HepG2 (cell line): Measurements from ENCODE around the gene KIF5B. TPM values are rescaled to one million over a fixed set of nuclear protein-coding genes. Genes with fewer than 3 reads are reported as not detected.

ENCODE experiments used
- BCL3 ChIP-seq: sonication (generic); formaldehyde crosslinking; IDR thresholded peaks from 2 replicates; pipeline ENCODE4 v1.5.1; 2020; ENCODE audit warnings: mild to moderate bottlenecking, missing genetic modification reagents, moderate library complexity
- BRCA1 ChIP-seq: sonication (generic); formaldehyde crosslinking; IDR thresholded peaks from 2 replicates; pipeline ENCODE4 v1.4.0; 2020; ENCODE audit warnings: missing genetic modification reagents
- CEBPZ ChIP-seq: IDR thresholded peaks from 2 replicates; pipeline ENCODE4 v1.6.1; 2012; ENCODE audit warnings: low read length, improper control_type of control experiment
- CENPT ChIP-seq: sonication (generic); formaldehyde crosslinking; IDR thresholded peaks from 2 replicates; pipeline ENCODE4 v1.8.0; 2022; ENCODE audit warnings: low read depth, mild to moderate bottlenecking, moderate library complexity, missing genetic modification reagents
- FOXJ3 ChIP-seq: sonication (generic); formaldehyde crosslinking; IDR thresholded peaks from 2 replicates; pipeline ENCODE4 v1.4.0; 2020; ENCODE audit warnings: missing genetic modification reagents, mild to moderate bottlenecking, borderline replicate concordance
- FOXK1 ChIP-seq: sonication (generic); formaldehyde crosslinking; IDR thresholded peaks from 2 replicates; pipeline ENCODE4 v1.4.0; 2020; ENCODE audit warnings: low read depth, missing genetic modification reagents, borderline replicate concordance
- HDAC6 ChIP-seq: fragments of 200-600 bp; sonication (generic); IDR thresholded peaks from 2 replicates; pipeline ENCODE4 v1.7.0; 2017; ENCODE audit warnings: mild to moderate bottlenecking, antibody characterized with exemption, low read length, low read depth
- NR2F2 ChIP-seq: IDR thresholded peaks from 2 replicates; pipeline ENCODE4 v1.6.1; 2012; ENCODE audit warnings: low read depth, inconsistent platforms, borderline replicate concordance
- SMARCE1 ChIP-seq: fragments of 450-650 bp; IDR thresholded peaks from 2 replicates; pipeline ENCODE4 v1.6.1; 2017; ENCODE audit warnings: borderline replicate concordance
- ZMYM2 ChIP-seq: sonication (generic); formaldehyde crosslinking; IDR thresholded peaks from 2 replicates; pipeline ENCODE4 v1.8.0; 2022; ENCODE audit warnings: mild to moderate bottlenecking, missing genetic modification reagents
- ZNF10 ChIP-seq: sonication (generic); formaldehyde crosslinking; IDR thresholded peaks from 2 replicates; pipeline ENCODE4 v1.4.0; 2020; ENCODE audit warnings: mild to moderate bottlenecking, low read depth, missing genetic modification reagents, borderline replicate concordance
- ZNF142 ChIP-seq: sonication (generic); formaldehyde crosslinking; IDR thresholded peaks from 2 replicates; pipeline ENCODE4 v1.4.0; 2020; ENCODE audit warnings: missing genetic modification reagents
- ZNF468 ChIP-seq: sonication (generic); formaldehyde crosslinking; IDR thresholded peaks from 2 replicates; pipeline ENCODE4 v1.8.0; 2022; ENCODE audit warnings: mild to moderate bottlenecking, moderate library complexity, missing genetic modification reagents
- ZNF746 ChIP-seq: sonication (generic); formaldehyde crosslinking; IDR thresholded peaks from 2 replicates; pipeline ENCODE4 v1.8.0; 2022; ENCODE audit warnings: mild to moderate bottlenecking, missing genetic modification reagents
- ZNF883 ChIP-seq: sonication (generic); formaldehyde crosslinking; IDR thresholded peaks from 2 replicates; pipeline ENCODE4 v1.5.1; 2020; ENCODE audit warnings: mild to moderate bottlenecking, missing genetic modification reagents; ENCODE audit errors: not compliant biosample characterization
- ZSCAN12 ChIP-seq: sonication (generic); formaldehyde crosslinking; IDR thresholded peaks from 2 replicates; pipeline ENCODE4 v1.9.0; 2021; ENCODE audit warnings: mild to moderate bottlenecking, missing genetic modification reagents
- ZSCAN5A ChIP-seq: sonication (generic); formaldehyde crosslinking; IDR thresholded peaks from 2 replicates; pipeline ENCODE4 v1.8.0; 2022; ENCODE audit warnings: mild to moderate bottlenecking, missing genetic modification reagents, borderline replicate concordance
- polyA plus RNA-seq, 8 experiments: library from polyadenylated mRNA; depleted of rRNA in 3 of 8; stranded (reverse) in 7 of 8; unstranded in 1 of 8; fragments of >200 nt; fragmentation: Illumina TruSeq in 4 of 8; extraction: Trizol in 4 of 8; gene quantifications; 2 replicates each; pipeline versions ENCODE4 v1.2.1 to v1.2.3, GENCODE V29; 2011 to 2016; ENCODE audit warnings: low read depth in 4 of 8, missing spikeins in 1 of 8, mixed read lengths in 1 of 8; ENCODE audit not compliant: insufficient read depth in 1 of 8
- total RNA-seq, 5 experiments: library from RNA; depleted of rRNA; stranded (reverse); fragments of >200 nt; fragmentation: Illumina TruSeq; extraction: Trizol; gene quantifications; 2 replicates each; pipeline ENCODE4 v1.2.3, GENCODE V29; 2016; ENCODE audit warnings: low read depth in 1 of 5

The KIF5B gene
- total and polyA plus RNA-seq, 2 of the 13 experiments (the other 11 are each of a cell fraction or from before 2014, with no cell fraction given): 34.3 to 133 TPM

GRCh38 chr10:32104622-32105509 is 48.6 kb upstream of the KIF5B start (continued):
- TF ChIP-seq ZSCAN5A (CRISPR knock-in tag) (no peak), CEBPZ (no peak), SMARCE1 (no peak), FOXK1 (CRISPR knock-in tag) (no peak), ZNF142 (no peak), BRCA1 (CRISPR knock-in tag) (no peak), CENPT (CRISPR knock-in tag) (no peak), ZMYM2 (CRISPR knock-in tag) (no peak), ZSCAN12 (CRISPR knock-in tag) (no peak), ZNF746 (CRISPR knock-in tag) (no peak), NR2F2 (no peak), ZNF468 (CRISPR knock-in tag) (no peak), HDAC6 (no peak), ZNF10 (no peak), FOXJ3 (CRISPR knock-in tag) (no peak), ZNF883 (CRISPR knock-in tag) (no peak), BCL3 (CRISPR knock-in tag) (no peak)
